BE2C (cell line): ENCODE results near the gene SLC37A4.
A peak's percentile ranks its signal among the peaks of the same experiment; 100 is the strongest.

Experiments used
- DNase-seq: peaks from one replicate; pipeline ENCODE4 v3.0.0-alpha.2; 2020
- H3K27me3 ChIP-seq: fragments of 250-450 bp; sonication (Bioruptor Pico); 2 replicates; pipeline ENCODE4 v1.5.1; 2020; ENCODE audit warnings: mild to moderate bottlenecking
- H3K36me3 ChIP-seq: fragments of 250-450 bp; sonication (Bioruptor Pico); 2 replicates; pipeline ENCODE4 v1.5.1; 2020; ENCODE audit warnings: mild to moderate bottlenecking
- H3K4me1 ChIP-seq: fragments of 250-450 bp; sonication (Bioruptor Pico); 2 replicates; pipeline ENCODE4 v1.5.1; 2020
- H3K4me3 ChIP-seq: 2 replicates; pipeline ENCODE4 v1.5.1; 2011; ENCODE audit warnings: low read depth, low read length
- H3K9me3 ChIP-seq: fragments of 250-450 bp; sonication (Bioruptor Pico); 2 replicates; pipeline ENCODE4 v1.5.1; 2020
- TF ChIP-seq, protein P1 (sequence below): IDR thresholded peaks from 2 replicates; pipeline ENCODE4 v1.5.1; 2012; ENCODE audit warnings: mild to moderate bottlenecking, low read depth, low read length

The SLC37A4 gene

DNA sequence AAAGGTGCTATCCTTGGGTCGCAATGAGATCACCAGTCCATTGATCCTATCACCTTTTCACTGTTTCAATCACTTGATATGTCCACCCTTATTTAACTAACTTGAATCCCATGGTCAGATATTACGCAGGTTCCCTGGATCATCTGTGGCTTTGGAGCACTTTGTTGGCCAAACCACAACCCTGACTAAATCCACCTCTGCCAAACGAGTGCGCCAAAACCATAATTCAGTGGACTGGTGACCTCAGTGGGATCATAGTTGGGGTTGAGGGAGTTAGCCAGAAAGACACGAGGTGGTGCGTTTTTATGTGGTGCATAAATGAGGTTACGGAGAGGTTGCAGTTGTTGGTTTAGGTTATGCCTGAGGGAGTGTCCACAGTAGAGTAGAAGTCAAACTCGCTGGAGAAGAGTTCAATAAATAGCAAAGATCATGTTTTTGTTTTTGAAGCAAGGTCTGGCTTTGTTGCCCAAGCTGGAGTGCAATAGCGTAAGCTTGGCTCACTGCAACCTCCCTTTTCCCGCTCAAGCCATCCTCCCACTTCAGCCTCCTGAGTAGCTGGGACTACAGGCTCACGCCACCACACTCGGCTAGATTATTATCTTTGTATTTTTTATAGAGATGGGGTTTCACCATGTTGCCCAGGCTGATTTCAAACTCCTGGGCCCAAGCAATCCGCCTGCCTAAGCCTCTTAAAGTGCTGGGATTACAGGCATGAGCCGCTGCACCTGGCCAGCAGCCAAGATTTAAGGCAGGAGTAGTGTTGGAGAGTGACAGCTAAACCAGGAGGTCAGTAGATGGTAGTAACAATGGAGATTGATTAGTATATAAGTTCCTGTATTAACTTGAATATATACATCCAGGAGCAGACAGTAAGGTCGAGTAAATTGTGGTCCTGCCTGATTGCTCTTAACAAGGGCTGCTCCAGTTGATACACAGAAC is 54.6 kb downstream of the SLC37A4 start:
- no peaks in the 10 kb centered on the region for H3K4me1 ChIP-seq
- TF ChIP-seq, protein P1, sequence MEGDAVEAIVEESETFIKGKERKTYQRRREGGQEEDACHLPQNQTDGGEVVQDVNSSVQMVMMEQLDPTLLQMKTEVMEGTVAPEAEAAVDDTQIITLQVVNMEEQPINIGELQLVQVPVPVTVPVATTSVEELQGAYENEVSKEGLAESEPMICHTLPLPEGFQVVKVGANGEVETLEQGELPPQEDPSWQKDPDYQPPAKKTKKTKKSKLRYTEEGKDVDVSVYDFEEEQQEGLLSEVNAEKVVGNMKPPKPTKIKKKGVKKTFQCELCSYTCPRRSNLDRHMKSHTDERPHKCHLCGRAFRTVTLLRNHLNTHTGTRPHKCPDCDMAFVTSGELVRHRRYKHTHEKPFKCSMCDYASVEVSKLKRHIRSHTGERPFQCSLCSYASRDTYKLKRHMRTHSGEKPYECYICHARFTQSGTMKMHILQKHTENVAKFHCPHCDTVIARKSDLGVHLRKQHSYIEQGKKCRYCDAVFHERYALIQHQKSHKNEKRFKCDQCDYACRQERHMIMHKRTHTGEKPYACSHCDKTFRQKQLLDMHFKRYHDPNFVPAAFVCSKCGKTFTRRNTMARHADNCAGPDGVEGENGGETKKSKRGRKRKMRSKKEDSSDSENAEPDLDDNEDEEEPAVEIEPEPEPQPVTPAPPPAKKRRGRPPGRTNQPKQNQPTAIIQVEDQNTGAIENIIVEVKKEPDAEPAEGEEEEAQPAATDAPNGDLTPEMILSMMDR: no peak
- H3K27me3 ChIP-seq: no peaks in the 10 kb centered on the region
- H3K9me3 ChIP-seq: no peaks in the 10 kb centered on the region
- H3K36me3 ChIP-seq: no peaks in the 10 kb centered on the region
- H3K4me3 ChIP-seq: no peak overlapping the region
- peak; percentile 60 for DNase-seq
